IMR-90 (cell line): ENCODE data around the gene KCNIP3. TPM values are rescaled to one million over a fixed set of nuclear protein-coding genes. Genes with fewer than 3 reads are reported as not detected.

Source experiments
- ATAC-seq: fragments of 200-7000 bp; cut with Tn5 transposase; 2 replicates; pipeline ENCODE4 v1.9.1; 2020; ENCODE audit warnings: low read depth, mild to moderate bottlenecking, moderate library complexity
- BruUV-seq: library from RNA; stranded (reverse); fragments of 400-500 nt; replicated peaks from 2 replicates; lab custom pipeline; 2021; lab: Mats Ljungman, UMichigan
- CTCF ChIA-PET: fragments of 300-600 bp; formaldehyde crosslinking; extraction: SDS; loops from one replicate; lab custom pipeline; 2021; ENCODE audit warnings: antibody characterized with exemption; lab: Yijun Ruan, JAX
- POLR2A ChIA-PET: fragments of 300-600 bp; sonication (Branson Sonifier 250); formaldehyde crosslinking; loops from one replicate; lab custom pipeline; 2022; ENCODE audit warnings: antibody characterized with exemption; ENCODE audit not compliant: unreplicated experiment; lab: Charles Lee
- DNase-seq: peaks from one replicate; pipeline ENCODE4 v3.0.0; 2013
- H2AFZ ChIP-seq: replicated peaks from 2 replicates; pipeline ENCODE3; 2013; ENCODE audit warnings: low read length, mild to moderate bottlenecking; ENCODE audit not compliant: poor library complexity
- H2AK5ac ChIP-seq: 2 replicates; pipeline ENCODE4 v1.6.1; 2013; ENCODE audit warnings: low read depth, low read length, inconsistent platforms
- H2AK9ac ChIP-seq: replicated peaks from 2 replicates; pipeline ENCODE3; 2013; ENCODE audit warnings: mild to moderate bottlenecking, low read depth, low read length, moderate library complexity; ENCODE audit not compliant: poor library complexity
- H2BK120ac ChIP-seq: 2 replicates; pipeline ENCODE4 v1.6.1; 2013; ENCODE audit warnings: low read depth, low read length, inconsistent platforms
- H2BK15ac ChIP-seq: 3 replicates; pipeline ENCODE4 v1.6.1; 2013; ENCODE audit warnings: low read depth, low read length, inconsistent platforms
- H2BK20ac ChIP-seq: 2 replicates; pipeline ENCODE4 v1.6.1; 2013; ENCODE audit warnings: low read depth, mild to moderate bottlenecking, inconsistent platforms, low read length, moderate library complexity
- H2BK5ac ChIP-seq: 2 replicates; pipeline ENCODE4 v1.6.1; 2013; ENCODE audit warnings: mild to moderate bottlenecking, low read depth, low read length, inconsistent platforms; ENCODE audit not compliant: poor library complexity, severe bottlenecking
- H3K14ac ChIP-seq: replicated peaks from 2 replicates; pipeline ENCODE4 v1.6.1; 2013; ENCODE audit warnings: low read depth, low read length, inconsistent platforms
- H3K18ac ChIP-seq: 2 replicates; pipeline ENCODE4 v1.6.1; 2013; ENCODE audit warnings: low read depth, low read length, control low read depth
- H3K23ac ChIP-seq: 2 replicates; pipeline ENCODE4 v1.6.1; 2013; ENCODE audit warnings: low read depth, low read length, inconsistent platforms
- H3K27ac ChIP-seq: 2 replicates; pipeline ENCODE4 v1.5.1; 2013; ENCODE audit warnings: mild to moderate bottlenecking, control low read depth, low read length; ENCODE audit not compliant: insufficient read depth
- H3K27me3 ChIP-seq: 2 replicates; pipeline ENCODE4 v1.6.1; 2013; ENCODE audit warnings: low read length; ENCODE audit not compliant: control insufficient read depth, insufficient read depth
- H3K36me3 ChIP-seq: 2 replicates; pipeline ENCODE4 v1.6.1; 2013; ENCODE audit warnings: low read length, mixed read lengths; ENCODE audit not compliant: control insufficient read depth, insufficient read depth
- H3K4ac ChIP-seq: 2 replicates; pipeline ENCODE4 v1.6.1; 2013; ENCODE audit warnings: low read depth, low read length, inconsistent platforms
- H3K4me1 ChIP-seq: 2 replicates; pipeline ENCODE4 v1.6.1; 2013; ENCODE audit warnings: low read length, mixed read lengths; ENCODE audit not compliant: control insufficient read depth, insufficient read depth
- H3K4me2 ChIP-seq: 2 replicates; pipeline ENCODE4 v1.6.1; 2013; ENCODE audit warnings: low read depth, mild to moderate bottlenecking, control low read depth, low read length, moderate library complexity
- H3K4me3 ChIP-seq: 2 replicates; pipeline ENCODE4 v1.5.1; 2013; ENCODE audit warnings: low read depth, mild to moderate bottlenecking, control low read depth, low read length, moderate library complexity; ENCODE audit not compliant: insufficient read depth
- H3K56ac ChIP-seq: 2 replicates; pipeline ENCODE4 v1.6.1; 2013; ENCODE audit warnings: low read length, inconsistent platforms; ENCODE audit not compliant: insufficient read depth; ENCODE audit errors: extremely low read depth
- H3K79me1 ChIP-seq, 2 experiments: 2 replicates each; pipeline ENCODE4 v1.6.1; 2013; ENCODE audit warnings: low read length in 2 of 2, inconsistent platforms in 1 of 2, low read depth in 1 of 2
- H3K9ac ChIP-seq: 2 replicates; pipeline ENCODE4 v1.6.1; 2013; ENCODE audit warnings: low read depth, low read length, control low read depth
- H3K9me1 ChIP-seq: 2 replicates; pipeline ENCODE4 v1.6.1; 2013; ENCODE audit warnings: low read length, inconsistent platforms; ENCODE audit not compliant: insufficient read depth
- H3K9me3 ChIP-seq: 2 replicates; pipeline ENCODE4 v1.6.1; 2013; ENCODE audit warnings: low read length; ENCODE audit not compliant: control insufficient read depth, insufficient read depth
- H4K20me1 ChIP-seq: 2 replicates; pipeline ENCODE4 v1.6.1; 2013; ENCODE audit warnings: low read length, inconsistent platforms; ENCODE audit not compliant: insufficient read depth
- H4K5ac ChIP-seq: 2 replicates; pipeline ENCODE4 v1.6.1; 2013; ENCODE audit warnings: mild to moderate bottlenecking, low read depth, low read length, control low read depth
- H4K8ac ChIP-seq, 2 experiments: 2 replicates each; pipeline ENCODE4 v1.6.1; 2013; ENCODE audit warnings: low read depth in 2 of 2, low read length in 2 of 2, control low read depth in 1 of 2, inconsistent platforms in 1 of 2
- H4K91ac ChIP-seq: 2 replicates; pipeline ENCODE4 v1.6.1; 2013; ENCODE audit warnings: low read depth, low read length, inconsistent platforms; ENCODE audit not compliant: insufficient read depth
- MAFK ChIP-seq: IDR thresholded peaks from 2 replicates; pipeline ENCODE4 v1.6.1; 2012; ENCODE audit warnings: low read depth, low read length, improper control_type of control experiment
- WGBS, 2 experiments: methylation state at CpG; one replicate each; pipeline versions ENCODE4 v1.1.5 to v1.1.7; 2013; ENCODE audit warnings: missing lambda C conversion rate in 2 of 2; ENCODE audit not compliant: insufficient read length in 1 of 2; ENCODE audit errors: extremely low coverage in 2 of 2; 5-methylcytosine and 5-hydroxymethylcytosine counted together
- dilution Hi-C: fragments of 300-500 bp; cut with HindIII; formaldehyde crosslinking; loops from one replicate; pipeline ENCODE4 v1.14.3; 2018; ENCODE audit warnings: low sequenced_read_pairs; ENCODE audit not compliant: unreplicated experiment
- in situ Hi-C: fragments of 300-500 bp; cut with MboI; formaldehyde crosslinking; loops from 3 replicates; pipeline ENCODE4 v1.14.3; 2019; ENCODE audit warnings: low sequenced_read_pairs, inconsistent platforms, mixed read lengths
- intact Hi-C: fragments of 100-400 bp; cut with micrococcal nuclease; formaldehyde crosslinking; loops from 2 replicates; pipeline ENCODE4 v1.10.0; 2022
- polyA plus RNA-seq, 3 experiments: library from polyadenylated mRNA; depleted of rRNA; stranded (reverse); fragments of >200 nt; gene quantifications; 2 replicates each; pipeline ENCODE4 v1.2.3, GENCODE V29; 2012; ENCODE audit warnings: low replicate concordance in 1 of 3
- total RNA-seq: library from RNA; depleted of rRNA; stranded (reverse); fragments of >200 nt; gene quantifications from 2 replicates; pipeline ENCODE4 v1.2.3, GENCODE V29; 2012

Gene KCNIP3
- total and polyA plus RNA-seq, 2 of the 4 experiments (the other 2 are of a cell fraction) = 0.72 to 1.4 TPM

DNA sequence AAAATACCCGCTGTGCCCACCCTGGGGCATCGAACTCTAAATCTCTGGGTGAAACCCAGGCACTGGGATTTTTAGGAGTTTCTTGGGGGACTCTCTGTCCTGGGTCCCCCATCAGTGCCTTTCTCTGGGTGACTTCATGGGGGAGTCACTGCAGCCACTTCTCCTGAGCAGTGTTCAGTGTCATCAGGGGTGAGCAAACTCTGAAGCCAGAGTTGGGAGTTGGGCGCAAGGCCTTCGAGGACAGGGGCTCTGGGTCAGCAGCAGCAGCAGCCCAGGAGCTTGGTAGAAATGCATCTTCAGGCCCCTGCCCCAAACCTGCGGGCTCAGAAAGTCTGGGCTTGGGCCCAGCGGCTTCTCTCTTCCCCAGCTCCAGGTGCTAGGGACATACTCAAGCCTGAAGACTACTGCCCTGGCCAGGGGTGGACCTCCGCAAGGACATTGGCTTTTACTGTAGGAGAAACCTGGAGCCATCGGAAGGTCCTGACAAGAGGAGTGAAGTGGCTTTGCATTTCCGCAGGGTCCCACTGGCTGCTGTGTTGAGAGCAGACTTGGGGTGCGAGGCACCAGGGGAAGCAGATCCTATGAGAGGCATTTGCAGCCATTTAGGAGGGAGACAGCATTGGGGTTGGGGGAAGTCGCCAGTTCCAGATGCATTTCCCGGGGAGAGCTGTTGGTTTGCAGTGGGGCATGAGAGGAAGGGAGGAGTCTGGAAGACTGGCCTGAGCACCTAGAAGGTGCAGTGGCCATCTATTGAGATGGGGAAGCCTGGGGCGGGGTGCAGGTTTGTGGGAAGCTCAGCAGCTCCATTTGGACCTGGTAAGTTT lies 53.8 kb downstream of the KCNIP3 start:
- no peaks in the 10 kb centered on the region for H3K9me3 ChIP-seq
- H3K79me1 ChIP-seq = no peaks in the 10 kb centered on the region
- H3K9ac ChIP-seq = no peak overlapping the region
- ChIA-PET POLR2A (no interaction called here), CTCF (no interaction called here)
- no peaks in the 10 kb centered on the region; the same call in 1 of the 2 replicates for H3K4me1 ChIP-seq
- H3K27me3 ChIP-seq = peaks cover 2% of the 10 kb centered on the region; the same call in 1 of the 2 replicates
- H2BK120ac ChIP-seq = no peak overlapping the region
- H3K4me3 ChIP-seq = no peak overlapping the region
- no peak overlapping the region for H2AFZ ChIP-seq
- no peaks in the 10 kb centered on the region for H3K36me3 ChIP-seq
- H4K8ac ChIP-seq = no peak overlapping the region
- no peak for TF ChIP-seq MAFK
- no peaks in the 10 kb centered on the region for H4K20me1 ChIP-seq
- no peaks in the 10 kb centered on the region for H3K9me1 ChIP-seq
- no peak overlapping the region for H2AK5ac ChIP-seq
- H3K14ac ChIP-seq = no peak overlapping the region
- H2BK15ac ChIP-seq = no peak overlapping the region
- intact Hi-C loops = no loop called here
- DNase-seq (no peak), ATAC-seq (no peak)
- H3K27ac ChIP-seq = no peak overlapping the region
- no TSS peak for BruUV-seq
- H3K4ac ChIP-seq = no peak overlapping the region
- no peak overlapping the region for H4K91ac ChIP-seq
- in situ Hi-C loops = no loop called here
- WGBS, 2 experiments = 83% methylated on average over 11 of the region's 13 CpGs; no CpG with 5 or more reads in 1 of the 2 experiments
- dilution Hi-C loops = no loop called here
- H2BK5ac ChIP-seq = no peak overlapping the region
- H2BK20ac ChIP-seq = no peak overlapping the region
- no peak overlapping the region for H3K23ac ChIP-seq
- H3K18ac ChIP-seq = no peak overlapping the region
- no peak overlapping the region for H3K4me2 ChIP-seq
- H2AK9ac ChIP-seq = no peak overlapping the region
- no peak overlapping the region for H4K5ac ChIP-seq
- H3K56ac ChIP-seq = no peak overlapping the region
